Stimulated activated naive B cell treated with anti-CD40 and anti-IgM and Interleukin-4, amounts not matched to agents 10 μg/mL and 1 μg/mL and 100 μg/mL, for 72 hours (primary cell): ENCODE results near the gene FOSB.
"Not testable (repeated sequence)": the region's sequence is repeated elsewhere in the genome, so short reads cannot be mapped to it uniquely, and the experiment has no call there.

ENCODE experiments used
- ATAC-seq, 2 donors: fragments of 150-1000 bp; cut with Tn5 transposase; replicated peaks; 2 replicates each; pipeline ENCODE4 v1.10.0; 2021; ENCODE audit warnings: moderate library complexity in 1 of 2
- DNase-seq: peaks from one replicate; pipeline ENCODE4 v3.0.0; 2021
- H3K27ac Mint-ChIP-seq: one replicate; pipeline ENCODE4 v1.8.0; 2022; ENCODE audit warnings: mild to moderate bottlenecking, mixed read lengths
- H3K27me3 Mint-ChIP-seq, 2 donors: one replicate each; pipeline ENCODE4 v1.8.0; 2022; ENCODE audit warnings: mixed read lengths in 2 of 2
- H3K36me3 Mint-ChIP-seq, 2 donors: one replicate each; pipeline ENCODE4 v1.8.0; 2022; ENCODE audit warnings: mixed read lengths in 2 of 2, mild to moderate bottlenecking in 1 of 2
- H3K4me1 Mint-ChIP-seq, 2 donors: one replicate each; pipeline ENCODE4 v1.8.0; 2022; ENCODE audit warnings: mixed read lengths in 2 of 2, mild to moderate bottlenecking in 1 of 2
- H3K4me3 Mint-ChIP-seq, 2 donors: one replicate each; pipeline ENCODE4 v1.8.0; 2022; ENCODE audit warnings: mild to moderate bottlenecking in 2 of 2, mixed read lengths in 2 of 2, moderate library complexity in 1 of 2
- H3K9me3 Mint-ChIP-seq, 2 donors: one replicate each; pipeline ENCODE4 v1.8.0; 2022; ENCODE audit warnings: mixed read lengths in 2 of 2, mild to moderate bottlenecking in 1 of 2

Gene FOSB

DNA sequence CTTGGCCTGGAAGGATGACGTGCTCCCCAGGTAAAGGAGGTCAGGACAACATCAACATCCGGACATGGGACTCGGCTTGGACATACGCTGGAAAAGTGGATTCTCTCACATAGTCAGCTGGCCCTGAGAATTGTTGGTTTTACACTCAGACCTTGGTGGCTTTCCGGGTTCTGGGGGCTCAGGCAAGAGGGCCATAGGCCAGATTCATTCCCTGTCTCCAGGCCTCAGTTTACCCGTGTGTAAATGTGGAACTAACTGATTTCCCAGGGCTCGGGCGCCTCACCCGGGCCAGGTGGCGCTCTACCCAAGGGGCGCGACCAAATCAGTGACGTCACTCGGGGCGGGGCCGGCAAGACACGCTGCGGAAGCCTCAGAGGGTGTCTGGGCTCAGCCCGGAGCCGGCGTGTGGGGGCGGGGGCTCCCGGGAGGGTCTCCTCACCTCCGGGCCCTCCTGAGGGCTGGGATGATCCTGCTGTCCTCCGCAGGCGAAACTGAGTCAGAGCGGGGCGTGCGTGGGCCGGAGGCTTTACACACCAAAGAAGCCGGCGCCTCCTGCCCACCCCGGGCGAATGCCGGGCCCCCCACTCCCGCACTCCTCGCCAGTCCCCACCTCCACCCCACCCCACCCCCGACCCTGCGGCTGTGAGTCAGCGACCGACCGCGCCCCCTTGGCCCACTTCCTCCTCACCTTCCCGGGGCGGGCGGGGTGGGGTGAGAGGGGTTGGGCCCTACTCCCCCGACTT, 38.6 kb downstream of the FOSB start:
- Mint-ChIP-seq H3K27ac (peak overlapping the region; percentile 97), H3K4me3 (peak overlapping the region; percentile 83 to 95), H3K27me3 (no peaks in the 10 kb centered on the region), H3K4me1 (peaks cover 39 to 48% of the 10 kb centered on the region in 2 donors), H3K36me3 (peaks cover 19 to 33% of the 10 kb centered on the region in 2 donors), H3K9me3 (no peaks in the 10 kb centered on the region)
- DNase-seq: peak; percentile 93
- ATAC-seq: peak; percentile 70 to 77

DNA sequence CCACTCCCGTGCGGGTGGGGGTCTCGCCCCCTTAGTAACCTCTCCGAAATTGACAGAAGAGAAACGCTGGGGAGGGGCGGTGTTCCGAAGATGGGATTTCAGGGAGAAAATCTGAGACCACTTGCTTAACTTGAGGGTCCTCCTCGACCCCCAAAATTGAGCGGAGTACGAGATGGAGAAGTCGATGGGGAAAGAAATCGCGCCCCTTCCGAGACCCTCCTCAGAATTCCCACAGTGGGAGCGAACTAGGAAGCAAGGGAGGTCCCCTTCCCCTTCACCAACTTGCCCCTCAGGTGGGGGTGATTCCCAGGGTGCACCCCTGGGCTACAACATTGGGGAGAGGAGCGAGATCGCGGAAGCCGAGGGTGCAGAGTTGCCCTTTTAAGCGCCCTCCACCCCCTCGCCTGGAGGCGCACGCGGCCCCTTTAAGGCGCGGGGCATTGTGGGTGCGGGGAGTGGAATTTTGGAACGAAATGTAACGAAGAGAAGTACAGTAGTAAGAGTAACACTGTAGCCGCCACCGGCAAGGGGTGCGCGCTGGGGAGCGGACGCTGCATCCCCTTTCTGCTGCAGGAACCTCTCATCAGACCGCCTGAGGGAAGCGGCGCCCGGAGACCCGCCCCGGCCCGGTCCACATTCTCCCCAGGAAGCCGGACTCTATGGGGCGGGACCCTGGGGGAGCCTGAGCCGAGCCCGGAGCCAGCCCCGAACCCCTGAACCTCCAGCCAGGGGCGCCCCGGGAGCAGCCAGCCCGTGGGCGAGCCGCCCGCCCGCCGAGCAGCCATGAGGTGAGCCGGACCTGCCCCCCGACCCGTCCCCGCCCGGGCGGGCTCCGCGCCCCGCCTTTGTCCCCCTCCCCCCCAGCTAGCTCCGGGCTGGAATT, 39.4 kb downstream of the FOSB start, which contains the start of gene VASP:
Gene VASP, plus strand, starts transcription at position 491 of the 883 bp plus-strand sequence. Its CDS starts 293 bp downstream, at position 784.
- Mint-ChIP-seq H3K4me1 (peaks cover 35 to 48% of the 10 kb centered on the region in 2 donors), H3K36me3 (peaks cover 19 to 30% of the 10 kb centered on the region in 2 donors), H3K9me3 (no peaks in the 10 kb centered on the region), H3K27ac (peak within 1 kb of the TSS; percentile 97), H3K4me3 (peak within 1 kb of the TSS; percentile 83 to 97), H3K27me3 (no peaks in the 10 kb centered on the region)
- peak; percentile 67 to 73 for ATAC-seq
- DNase-seq: peak; percentile 90

DNA sequence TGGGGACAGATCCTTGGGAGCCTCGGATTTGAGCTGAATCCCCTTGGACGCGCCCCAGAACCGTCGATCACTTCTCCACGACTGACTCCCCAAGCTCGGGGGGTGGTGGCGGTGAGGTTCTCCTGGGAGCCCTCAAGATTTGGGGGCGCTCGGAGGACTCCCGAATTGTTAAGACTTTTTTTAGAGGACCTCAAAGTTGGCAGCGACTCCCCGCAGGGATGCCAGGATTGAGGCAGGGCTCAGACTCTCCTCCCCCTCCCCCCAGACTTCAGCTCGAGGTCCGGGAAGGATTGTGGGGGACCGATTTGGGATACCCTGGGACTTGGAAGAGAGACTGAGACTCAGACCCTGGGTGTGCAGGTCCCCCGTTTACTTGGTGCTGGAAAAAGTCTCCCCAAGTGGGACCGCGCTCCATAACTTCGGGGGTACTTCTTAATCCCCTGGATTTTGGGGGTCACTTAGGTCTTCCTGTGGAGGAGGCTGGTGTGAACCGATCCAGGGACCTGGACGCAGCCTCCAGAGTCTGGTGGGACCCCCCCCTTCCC, 40.1 kb downstream of the FOSB start:
- no peak for ATAC-seq
- Mint-ChIP-seq H3K27me3 (no peaks in the 10 kb centered on the region), H3K27ac (peak overlapping the region; percentile 95), H3K36me3 (peaks cover 21 to 33% of the 10 kb centered on the region in 2 donors), H3K4me3 (peak overlapping the region; percentile 83 to 97), H3K9me3 (no peaks in the 10 kb centered on the region), H3K4me1 (peaks cover 36 to 52% of the 10 kb centered on the region in 2 donors)
- no peak for DNase-seq

DNA sequence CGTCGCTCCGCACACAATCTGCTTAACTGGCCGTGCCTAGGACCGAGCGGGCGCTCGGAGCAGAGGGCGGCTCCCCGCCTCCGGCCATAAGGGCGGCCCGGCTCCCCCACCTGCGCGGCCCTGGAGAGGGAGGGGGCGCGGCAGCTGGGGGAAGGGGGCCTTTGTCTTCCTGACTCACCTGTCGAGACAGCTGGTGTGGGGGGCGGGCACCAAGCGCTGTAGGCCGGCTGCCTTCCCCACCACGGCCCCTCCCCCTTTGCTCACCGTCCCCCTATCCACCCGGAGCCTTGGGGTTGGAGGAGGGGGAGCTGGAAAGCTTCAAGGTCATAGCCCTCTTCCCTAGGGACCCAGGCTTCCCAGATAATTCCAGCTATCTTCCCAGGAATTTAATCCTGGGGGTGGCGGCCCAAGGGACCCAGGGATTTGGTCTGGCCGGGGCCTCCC, 40.6 kb downstream of the FOSB start:
- ATAC-seq (peak; percentile 12 to 18), DNase-seq (peak; percentile 58)
- Mint-ChIP-seq H3K4me3 (peak overlapping the region; percentile 83 to 97), H3K27ac (peak overlapping the region; percentile 95), H3K4me1 (peaks cover 36 to 57% of the 10 kb centered on the region in 2 donors), H3K36me3 (peaks cover 21 to 36% of the 10 kb centered on the region in 2 donors), H3K9me3 (no peaks in the 10 kb centered on the region), H3K27me3 (no peaks in the 10 kb centered on the region)

DNA sequence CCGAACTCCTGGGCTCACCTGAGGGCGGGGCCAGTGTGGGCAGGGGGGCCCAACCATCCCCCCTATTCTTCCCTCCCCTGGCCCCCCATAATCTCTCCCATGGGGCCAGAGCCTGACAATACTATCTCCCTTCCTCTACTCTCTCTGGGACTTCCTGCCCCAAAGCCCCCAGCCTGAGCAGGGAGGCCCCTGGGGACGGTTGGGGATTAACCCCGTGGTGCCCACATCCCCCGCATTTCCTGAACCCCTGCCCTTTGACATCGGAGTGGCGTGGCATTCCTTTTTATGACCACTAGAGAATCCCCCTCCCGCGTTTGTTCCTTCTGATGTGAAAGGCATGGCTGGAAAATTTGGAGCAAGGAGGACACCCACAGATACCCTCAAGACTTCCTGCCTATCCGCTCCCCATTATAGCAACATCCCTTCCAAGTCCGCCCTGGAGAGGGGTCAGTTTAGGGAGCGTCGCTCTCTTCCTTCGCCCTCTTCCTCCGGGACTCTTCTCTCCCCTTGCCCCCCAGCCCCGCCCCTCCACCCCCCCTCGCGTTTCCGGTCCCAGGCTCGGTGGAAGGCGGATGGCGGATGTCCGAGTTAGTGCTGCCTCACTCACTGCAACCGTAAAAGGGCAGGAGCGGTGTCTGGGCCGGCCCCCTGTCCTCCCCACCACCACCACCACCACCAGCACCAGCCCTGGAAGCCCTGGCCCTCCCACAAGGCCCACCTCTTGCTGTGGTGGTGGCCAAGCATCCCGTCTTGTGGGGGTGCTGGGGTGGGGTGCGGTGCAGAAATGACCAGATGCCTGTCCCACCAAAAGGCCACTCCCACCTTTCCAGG, 41.3 kb downstream of the FOSB start:
- Mint-ChIP-seq H3K27ac (peak overlapping the region; percentile 95), H3K27me3 (no peaks in the 10 kb centered on the region), H3K4me3 (peak overlapping the region; percentile 83 to 97), H3K36me3 (peaks cover 25 to 41% of the 10 kb centered on the region in 2 donors), H3K9me3 (no peaks in the 10 kb centered on the region), H3K4me1 (peaks cover 39 to 64% of the 10 kb centered on the region in 2 donors)
- ATAC-seq (peak; percentile 39 to 49), DNase-seq (peak; percentile 84)

DNA sequence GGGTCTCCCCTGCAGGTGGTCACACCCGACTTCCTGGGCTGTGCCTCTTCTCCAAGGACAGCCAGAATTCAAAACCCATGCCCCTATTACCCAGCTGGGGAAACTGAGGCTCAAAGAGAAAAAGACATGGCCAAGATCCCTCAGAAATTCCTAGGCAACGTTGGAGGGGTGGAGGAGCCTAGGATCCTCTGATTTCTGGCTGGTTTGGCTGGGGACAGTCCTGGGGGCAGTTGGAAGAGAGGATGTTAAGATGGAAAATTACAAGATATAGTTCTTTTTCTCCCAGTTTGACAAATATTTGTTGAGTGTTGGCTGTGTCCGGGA, 41.9 kb downstream of the FOSB start:
- Mint-ChIP-seq H3K36me3 (peaks cover 26 to 44% of the 10 kb centered on the region in 2 donors), H3K27ac (peak overlapping the region; percentile 95), H3K9me3 (no peaks in the 10 kb centered on the region), H3K27me3 (no peaks in the 10 kb centered on the region), H3K4me3 (peak overlapping the region; percentile 83 to 97), H3K4me1 (peaks cover 41 to 69% of the 10 kb centered on the region in 2 donors)
- ATAC-seq (no peak), DNase-seq (no peak)

DNA sequence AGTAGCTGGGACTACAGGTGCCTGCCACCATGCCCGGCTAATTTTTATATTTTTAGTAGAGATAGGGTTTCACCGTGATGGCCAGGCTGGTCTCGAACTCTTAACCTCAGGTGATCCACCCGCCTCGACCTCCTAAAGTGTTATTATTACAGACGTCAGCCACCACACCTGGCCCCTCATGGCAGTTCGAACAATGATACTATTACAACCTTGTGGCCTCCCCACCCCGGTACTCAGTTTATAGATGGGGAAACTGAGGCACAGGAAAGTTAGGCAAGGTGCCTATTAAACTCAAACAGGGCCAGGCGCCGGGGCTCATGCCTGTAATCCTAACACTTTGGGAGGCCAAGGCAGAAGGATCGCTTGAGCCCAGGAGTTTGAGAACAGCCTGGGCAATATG, 42.6 kb downstream of the FOSB start:
- not testable (repeated sequence) for DNase-seq, ATAC-seq, H3K9me3 Mint-ChIP-seq, H3K27me3 Mint-ChIP-seq
- Mint-ChIP-seq H3K27ac (peak overlapping the region; percentile 56), H3K4me1 (peaks cover 44 to 70% of the 10 kb centered on the region in 2 donors), H3K36me3 (peaks cover 28 to 50% of the 10 kb centered on the region in 2 donors), H3K4me3 (peak overlapping the region; percentile 83 to 97)

DNA sequence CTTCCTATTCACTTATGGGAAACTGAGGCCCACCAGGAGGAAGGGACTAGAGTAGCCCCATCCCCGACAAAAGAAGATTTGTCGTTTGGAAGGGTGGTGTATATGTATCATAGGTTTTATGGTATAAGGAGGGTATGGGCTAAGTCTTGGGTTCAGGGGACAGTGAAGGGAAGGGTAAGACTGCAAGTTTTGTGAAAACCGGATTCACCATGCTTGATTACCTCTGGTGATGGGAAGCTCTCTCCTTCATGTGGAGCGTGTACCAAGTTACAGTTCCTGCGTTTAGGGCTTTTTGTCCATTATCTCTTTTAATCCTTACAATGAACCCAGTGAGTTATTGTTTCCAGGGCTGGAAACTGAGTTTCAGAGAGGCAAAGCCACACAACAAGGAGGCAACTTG, 43.3 kb downstream of the FOSB start:
- no peaks in the 10 kb centered on the region for H3K9me3 Mint-ChIP-seq
- H3K36me3 Mint-ChIP-seq: peaks cover 34 to 57% of the 10 kb centered on the region in 2 donors
- H3K27me3 Mint-ChIP-seq: no peaks in the 10 kb centered on the region
- DNase-seq (no peak), ATAC-seq (no peak)
- peak overlapping the region; percentile 20 for H3K27ac Mint-ChIP-seq
- H3K4me1 Mint-ChIP-seq: peaks cover 49 to 70% of the 10 kb centered on the region in 2 donors
- H3K4me3 Mint-ChIP-seq: peak overlapping the region; percentile 25 to 83

DNA sequence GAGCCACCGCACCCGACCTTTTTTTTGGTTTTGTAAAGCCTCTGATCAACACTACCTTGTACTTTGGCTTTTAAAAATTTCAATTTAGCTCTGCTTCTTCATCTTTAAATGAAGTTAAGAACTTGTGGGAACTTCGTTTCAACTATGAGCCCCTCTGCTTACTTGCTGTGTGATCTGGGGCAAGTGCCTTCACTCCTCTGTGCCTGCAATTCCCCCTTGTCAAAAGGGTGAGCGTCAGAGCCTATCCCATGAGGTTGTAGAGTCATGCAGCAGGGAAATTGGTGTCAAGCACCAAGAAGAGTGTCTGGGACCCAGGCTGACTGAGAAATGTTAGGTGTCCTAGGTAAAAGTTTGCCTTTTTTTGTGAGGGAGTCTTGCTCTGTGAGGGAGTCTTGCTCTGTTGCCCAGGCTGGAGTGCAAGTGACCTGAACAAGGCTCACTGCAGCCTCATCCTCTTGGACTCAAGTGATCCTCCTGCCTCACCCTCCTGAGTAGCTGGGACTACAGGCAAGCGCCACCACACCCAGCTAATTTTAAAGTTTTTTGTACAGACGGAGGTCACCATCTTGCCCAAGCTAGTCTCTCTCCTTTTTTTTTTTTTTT, 45.2 kb downstream of the FOSB start:
- Mint-ChIP-seq H3K4me1 (peaks cover 60 to 80% of the 10 kb centered on the region in 2 donors), H3K4me3 (peak overlapping the region in 1 of 2 donors; percentile 39), H3K27me3 (no peaks in the 10 kb centered on the region), H3K36me3 (peaks cover 48 to 70% of the 10 kb centered on the region in 2 donors), H3K27ac (peak overlapping the region; percentile 98), H3K9me3 (no peaks in the 10 kb centered on the region)
- DNase-seq (no peak), ATAC-seq (no peak)

DNA sequence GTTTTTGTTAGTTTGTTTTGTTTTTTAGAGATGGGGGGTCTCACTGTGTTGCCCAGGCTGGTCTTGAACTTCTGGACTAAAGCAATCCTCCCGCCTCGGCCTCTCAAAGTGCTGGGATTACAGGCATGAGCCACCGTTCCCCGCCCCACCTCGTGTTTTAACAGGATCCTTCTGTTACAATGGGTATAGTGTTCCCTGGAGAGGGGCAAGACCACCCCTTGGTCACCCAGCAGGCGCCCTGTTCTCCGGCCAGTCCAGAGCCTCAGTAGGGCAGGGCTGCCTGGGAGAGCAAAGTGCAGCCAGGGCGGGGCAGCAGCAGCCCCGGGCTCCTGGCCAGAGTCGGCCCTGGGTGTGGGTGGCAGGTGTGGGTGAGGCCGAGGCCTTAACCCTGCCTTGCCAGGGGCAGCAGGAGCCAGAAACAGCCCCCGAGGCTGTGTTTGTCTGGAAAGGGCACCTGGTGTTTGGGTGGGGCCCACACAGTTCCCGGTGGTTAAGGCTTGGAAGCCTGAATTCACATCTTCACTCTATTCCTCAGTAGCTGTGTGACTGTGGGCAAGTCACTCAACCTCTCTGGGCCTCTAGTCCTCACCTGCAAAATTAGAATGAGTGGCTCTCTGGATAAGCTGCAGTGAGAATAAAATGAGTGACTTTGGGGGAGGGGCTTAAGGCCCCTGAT, 46.7 kb downstream of the FOSB start:
- ATAC-seq: peak; percentile 4 to 10
- H3K27ac Mint-ChIP-seq: peak overlapping the region; percentile 98
- H3K9me3 Mint-ChIP-seq: no peaks in the 10 kb centered on the region
- H3K4me3 Mint-ChIP-seq: peak overlapping the region; percentile 71 to 74
- H3K4me1 Mint-ChIP-seq: peaks cover 57 to 78% of the 10 kb centered on the region in 2 donors
- no peaks in the 10 kb centered on the region for H3K27me3 Mint-ChIP-seq
- H3K36me3 Mint-ChIP-seq: peaks cover 47 to 69% of the 10 kb centered on the region in 2 donors
- DNase-seq: no peak

DNA sequence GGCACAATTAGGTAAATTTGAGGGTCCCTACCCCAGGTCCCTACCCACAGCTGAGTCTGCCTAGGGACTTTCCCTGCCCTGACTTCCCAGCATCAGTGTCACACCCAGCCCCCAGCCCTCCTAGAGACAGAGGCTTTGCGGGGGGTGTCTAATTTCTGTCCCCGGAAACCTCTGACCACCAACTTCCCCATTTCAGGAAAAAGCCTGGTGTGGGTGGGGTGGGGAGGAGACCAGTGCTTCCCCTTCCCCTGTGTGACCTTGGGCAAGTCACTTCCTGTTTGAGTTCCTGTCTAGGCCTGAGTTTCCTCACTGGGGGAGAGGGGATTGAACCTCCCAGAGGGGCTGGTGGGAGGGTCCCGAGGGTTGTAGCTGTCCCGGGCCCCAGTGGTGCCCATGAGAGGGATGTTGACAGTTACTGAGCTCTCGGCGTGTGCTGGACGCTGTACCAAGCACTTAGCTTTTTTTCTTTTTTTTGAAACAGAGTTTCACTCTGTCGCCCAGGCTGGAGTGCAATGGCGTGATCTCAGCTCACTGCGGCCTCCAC, 47.4 kb downstream of the FOSB start:
- ATAC-seq (peak; percentile 80 to 85), DNase-seq (peak; percentile 78)
- peaks cover 47 to 67% of the 10 kb centered on the region in 2 donors for H3K36me3 Mint-ChIP-seq
- no peaks in the 10 kb centered on the region for H3K9me3 Mint-ChIP-seq
- no peaks in the 10 kb centered on the region for H3K27me3 Mint-ChIP-seq
- peaks cover 53 to 72% of the 10 kb centered on the region in 2 donors for H3K4me1 Mint-ChIP-seq
- H3K4me3 Mint-ChIP-seq: peak overlapping the region; percentile 71 to 74
- H3K27ac Mint-ChIP-seq: peak overlapping the region; percentile 98

DNA sequence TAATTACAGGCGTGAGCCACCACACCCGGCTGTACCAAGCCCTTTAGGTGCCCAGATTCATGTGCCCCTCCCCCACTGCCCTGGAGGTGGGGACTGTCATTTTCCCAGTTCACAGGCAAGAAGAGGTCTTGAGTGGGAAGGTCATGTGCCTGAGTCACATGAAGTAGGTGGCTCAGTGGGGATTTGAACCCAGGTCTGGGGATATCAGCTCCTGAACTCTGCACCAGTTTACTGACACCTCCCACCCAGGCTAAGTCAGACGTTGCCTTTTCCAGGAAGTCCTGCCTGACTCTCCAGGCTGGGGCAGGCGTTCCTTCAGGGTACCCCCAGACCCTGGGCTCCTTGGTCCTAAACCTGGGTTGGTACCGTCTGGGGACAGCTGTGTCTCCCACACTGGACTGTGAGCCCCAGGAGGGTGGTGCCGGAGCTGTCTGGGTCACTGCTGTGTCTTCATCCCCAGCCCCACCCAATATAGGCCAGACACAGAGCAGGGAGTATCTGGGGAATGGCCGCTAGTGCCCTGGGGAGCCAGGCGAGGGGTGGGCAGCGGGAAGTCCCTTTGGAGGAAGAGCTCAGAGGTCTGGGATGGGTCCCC, 48.1 kb downstream of the FOSB start:
- peaks cover 48 to 65% of the 10 kb centered on the region in 2 donors for H3K4me1 Mint-ChIP-seq
- peak overlapping the region; percentile 98 for H3K27ac Mint-ChIP-seq
- ATAC-seq (peak in 1 of 2 donors; percentile 25), DNase-seq (no peak)
- H3K27me3 Mint-ChIP-seq: no peaks in the 10 kb centered on the region
- no peaks in the 10 kb centered on the region for H3K9me3 Mint-ChIP-seq
- H3K4me3 Mint-ChIP-seq: peak overlapping the region; percentile 71 to 74
- H3K36me3 Mint-ChIP-seq: peaks cover 46 to 63% of the 10 kb centered on the region in 2 donors
